22Rv1 (cell line): ENCODE results near the gene HSD17B11.
A peak's percentile ranks its signal among the peaks of the same experiment; 100 is the strongest.
"Not testable (repeated sequence)": the region's sequence is repeated elsewhere in the genome, so short reads cannot be mapped to it uniquely, and the experiment has no call there.

Experiments
- H3K27ac ChIP-seq: fragments of 450-650 bp; 2 replicates; pipeline ENCODE4 v1.5.1; 2017
- ZFX ChIP-seq: fragments of 450-650 bp; IDR thresholded peaks from 2 replicates; pipeline ENCODE4 v1.6.1; 2017; ENCODE audit warnings: antibody characterized with exemption, borderline replicate concordance
- TF ChIP-seq, protein P1 (sequence below): fragments of 450-650 bp; IDR thresholded peaks from 2 replicates; pipeline ENCODE4 v1.5.1; 2017; ENCODE audit warnings: mild to moderate bottlenecking

Gene HSD17B11, protein sequence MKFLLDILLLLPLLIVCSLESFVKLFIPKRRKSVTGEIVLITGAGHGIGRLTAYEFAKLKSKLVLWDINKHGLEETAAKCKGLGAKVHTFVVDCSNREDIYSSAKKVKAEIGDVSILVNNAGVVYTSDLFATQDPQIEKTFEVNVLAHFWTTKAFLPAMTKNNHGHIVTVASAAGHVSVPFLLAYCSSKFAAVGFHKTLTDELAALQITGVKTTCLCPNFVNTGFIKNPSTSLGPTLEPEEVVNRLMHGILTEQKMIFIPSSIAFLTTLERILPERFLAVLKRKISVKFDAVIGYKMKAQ

DNA sequence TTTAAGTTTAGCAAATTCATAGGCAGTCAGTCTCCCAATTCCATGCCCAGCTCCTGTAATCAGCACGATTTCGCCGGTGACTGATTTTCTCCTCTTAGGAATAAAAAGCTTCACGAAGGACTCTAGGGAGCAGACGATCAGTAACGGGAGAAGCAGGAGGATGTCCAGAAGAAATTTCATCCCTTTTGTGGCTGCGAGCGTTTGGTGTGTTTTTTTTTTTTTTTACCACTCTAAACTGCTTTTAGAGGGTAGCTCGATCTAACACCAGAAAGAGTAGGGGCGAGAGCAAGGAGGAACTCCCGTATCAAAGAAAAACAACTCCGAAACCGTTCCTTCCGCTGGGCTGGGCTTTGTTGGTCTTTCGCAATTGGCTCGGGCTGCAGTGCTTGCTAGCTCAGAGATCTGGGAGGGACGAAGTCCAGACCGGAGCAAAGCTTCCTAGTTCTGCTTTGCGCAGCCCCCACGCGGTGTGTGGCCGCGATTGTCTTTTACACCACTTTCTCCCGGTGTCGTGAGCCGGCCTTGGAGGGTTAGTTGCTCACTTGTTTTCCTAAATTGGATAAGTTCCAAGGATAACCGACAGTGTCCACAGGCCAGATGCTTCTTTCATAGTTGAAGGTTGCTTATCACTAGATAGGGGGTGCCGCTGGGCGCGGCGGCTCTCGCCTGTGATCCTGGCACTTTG, at the start of gene HSD17B11:
TSS of gene HSD17B11 (minus strand) at position 298 of the 685 bp plus-strand sequence. CDS start at position 180, 118 bp downstream.
- peak within 1 kb of the TSS; percentile 93 for H3K27ac ChIP-seq
- no peak for TF ChIP-seq ZFX
- TF ChIP-seq, protein P1, sequence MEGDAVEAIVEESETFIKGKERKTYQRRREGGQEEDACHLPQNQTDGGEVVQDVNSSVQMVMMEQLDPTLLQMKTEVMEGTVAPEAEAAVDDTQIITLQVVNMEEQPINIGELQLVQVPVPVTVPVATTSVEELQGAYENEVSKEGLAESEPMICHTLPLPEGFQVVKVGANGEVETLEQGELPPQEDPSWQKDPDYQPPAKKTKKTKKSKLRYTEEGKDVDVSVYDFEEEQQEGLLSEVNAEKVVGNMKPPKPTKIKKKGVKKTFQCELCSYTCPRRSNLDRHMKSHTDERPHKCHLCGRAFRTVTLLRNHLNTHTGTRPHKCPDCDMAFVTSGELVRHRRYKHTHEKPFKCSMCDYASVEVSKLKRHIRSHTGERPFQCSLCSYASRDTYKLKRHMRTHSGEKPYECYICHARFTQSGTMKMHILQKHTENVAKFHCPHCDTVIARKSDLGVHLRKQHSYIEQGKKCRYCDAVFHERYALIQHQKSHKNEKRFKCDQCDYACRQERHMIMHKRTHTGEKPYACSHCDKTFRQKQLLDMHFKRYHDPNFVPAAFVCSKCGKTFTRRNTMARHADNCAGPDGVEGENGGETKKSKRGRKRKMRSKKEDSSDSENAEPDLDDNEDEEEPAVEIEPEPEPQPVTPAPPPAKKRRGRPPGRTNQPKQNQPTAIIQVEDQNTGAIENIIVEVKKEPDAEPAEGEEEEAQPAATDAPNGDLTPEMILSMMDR = peak; percentile 31

GRCh38 chr4:87433342-87433741, 42.4 kb upstream of the HSD17B11 start:
- TF ChIP-seq ZFX = no peak
- TF ChIP-seq, protein P1 = no peak
- H3K27ac ChIP-seq = no peak overlapping the region

DNA sequence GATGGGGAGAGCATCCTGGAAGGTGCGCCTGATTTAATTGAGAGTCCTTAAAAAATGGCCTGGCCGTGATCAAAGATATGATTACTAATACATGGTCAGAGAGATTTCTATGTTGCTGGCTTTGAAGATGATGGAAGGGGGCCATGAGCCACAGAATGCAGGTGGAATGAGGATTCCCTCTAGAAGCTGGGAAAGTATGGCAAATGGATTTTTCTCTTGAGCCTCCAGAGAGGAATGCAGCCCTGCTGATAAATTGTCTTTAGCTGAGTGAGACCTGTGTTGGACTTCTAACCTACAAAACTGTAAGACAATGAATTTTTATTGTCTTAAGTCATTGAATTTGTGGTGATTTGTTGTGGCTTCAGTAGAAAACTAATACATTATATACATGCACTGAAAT, 39.0 kb upstream of the HSD17B11 start:
- no peak overlapping the region for H3K27ac ChIP-seq
- TF ChIP-seq, protein P1 = no peak
- no peak for TF ChIP-seq ZFX

- TF ChIP-seq ZFX = no peak
- TF ChIP-seq, protein P1 = no peak
- H3K27ac ChIP-seq = no peak overlapping the region
Measured at GRCh38 chr4:87428979-87429378, 38.0 kb upstream of the HSD17B11 start.

- H3K27ac ChIP-seq = no peak overlapping the region
- no peak for TF ChIP-seq ZFX
- TF ChIP-seq, protein P1 = no peak
Measured at GRCh38 chr4:87427518-87427868, 36.5 kb upstream of the HSD17B11 start.

DNA sequence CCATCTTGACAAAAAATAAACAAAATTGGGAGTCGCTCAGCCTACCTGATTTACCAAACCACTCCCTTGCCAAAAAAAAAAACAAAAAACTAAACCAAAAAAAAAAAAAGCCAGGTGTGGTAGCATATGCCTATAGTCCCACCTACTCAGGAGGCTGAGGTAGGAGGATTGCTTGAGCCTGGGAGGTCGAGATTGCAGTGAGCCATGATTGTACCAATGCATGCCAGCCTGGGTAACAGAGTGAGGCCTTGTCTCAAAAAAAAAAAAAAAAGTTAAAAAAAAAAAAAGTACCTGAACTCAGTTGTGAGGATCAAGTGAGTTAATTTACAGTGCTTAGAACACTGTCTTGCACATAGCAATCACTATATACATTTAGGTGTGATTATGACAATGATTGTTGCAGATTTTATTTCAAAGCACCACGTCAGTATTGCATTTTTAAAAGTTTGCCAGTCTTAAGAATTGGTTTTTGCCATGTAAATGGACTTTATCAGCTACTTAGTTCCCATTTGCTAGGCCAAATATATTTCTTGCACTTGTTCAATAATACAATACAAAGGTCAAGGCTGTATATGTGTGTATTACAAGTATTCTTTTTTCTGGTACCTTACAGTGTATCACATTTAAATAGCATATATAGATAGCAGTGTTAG, 36.0 kb upstream of the HSD17B11 start:
- H3K27ac ChIP-seq = no peak overlapping the region
- TF ChIP-seq, protein P1 = no peak
- no peak for TF ChIP-seq ZFX

GRCh38 chr4:87425711-87426110, 34.7 kb upstream of the HSD17B11 start:
- no peak overlapping the region for H3K27ac ChIP-seq
- TF ChIP-seq, protein P1 = no peak
- no peak for TF ChIP-seq ZFX

DNA sequence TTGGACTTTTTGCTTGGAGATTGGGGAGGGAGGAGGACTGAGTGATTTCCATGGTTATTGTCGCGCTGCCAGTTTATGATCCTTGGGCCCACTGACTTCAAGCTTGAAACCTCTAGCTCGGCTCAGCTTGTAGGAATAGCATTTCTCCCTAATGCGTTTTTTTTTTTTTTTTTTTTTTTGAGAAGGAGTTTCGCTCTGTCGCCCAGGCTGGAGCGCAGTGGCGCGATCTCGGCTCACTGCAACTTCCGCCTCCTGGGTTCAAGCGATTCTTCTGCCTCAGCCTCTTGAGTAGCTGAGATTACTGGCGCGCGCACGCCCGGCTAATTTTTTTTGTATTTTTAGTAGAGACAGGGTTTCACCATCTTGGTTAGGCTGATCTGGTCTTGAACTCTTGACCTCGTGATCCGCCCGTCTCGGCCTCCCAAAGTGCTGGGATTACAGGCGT, 33.1 kb upstream of the HSD17B11 start:
- not testable (repeated sequence) for H3K27ac ChIP-seq
